Activated CD4-positive, alpha-beta T cell treated with anti-CD3 and anti-CD28 coated beads, Interleukin-10, Interleukin-2, amounts not matched to agents 100 ng/mL and 50 ng/mL, durations not matched to agents 16 hours and 8 hours (primary cell): ENCODE data around the gene FAM78A.
A peak's percentile ranks its signal among the peaks of the same experiment; 100 is the strongest.

Experiments
- DNase-seq: peaks from one replicate; pipeline ENCODE4 v3.0.0-alpha.2; 2020

The FAM78A gene, protein sequence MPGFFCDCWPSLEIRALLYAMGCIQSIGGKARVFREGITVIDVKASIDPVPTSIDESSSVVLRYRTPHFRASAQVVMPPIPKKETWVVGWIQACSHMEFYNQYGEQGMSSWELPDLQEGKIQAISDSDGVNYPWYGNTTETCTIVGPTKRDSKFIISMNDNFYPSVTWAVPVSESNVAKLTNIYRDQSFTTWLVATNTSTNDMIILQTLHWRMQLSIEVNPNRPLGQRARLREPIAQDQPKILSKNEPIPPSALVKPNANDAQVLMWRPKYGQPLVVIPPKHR

GRCh38 chr9:131276094-131276888, at the start of gene FAM78A:
FAM78A (minus strand) TSS chr9:131276510; CDS start chr9:131276179, 331 bp downstream.
- DNase-seq, result peak; percentile 69

DNA sequence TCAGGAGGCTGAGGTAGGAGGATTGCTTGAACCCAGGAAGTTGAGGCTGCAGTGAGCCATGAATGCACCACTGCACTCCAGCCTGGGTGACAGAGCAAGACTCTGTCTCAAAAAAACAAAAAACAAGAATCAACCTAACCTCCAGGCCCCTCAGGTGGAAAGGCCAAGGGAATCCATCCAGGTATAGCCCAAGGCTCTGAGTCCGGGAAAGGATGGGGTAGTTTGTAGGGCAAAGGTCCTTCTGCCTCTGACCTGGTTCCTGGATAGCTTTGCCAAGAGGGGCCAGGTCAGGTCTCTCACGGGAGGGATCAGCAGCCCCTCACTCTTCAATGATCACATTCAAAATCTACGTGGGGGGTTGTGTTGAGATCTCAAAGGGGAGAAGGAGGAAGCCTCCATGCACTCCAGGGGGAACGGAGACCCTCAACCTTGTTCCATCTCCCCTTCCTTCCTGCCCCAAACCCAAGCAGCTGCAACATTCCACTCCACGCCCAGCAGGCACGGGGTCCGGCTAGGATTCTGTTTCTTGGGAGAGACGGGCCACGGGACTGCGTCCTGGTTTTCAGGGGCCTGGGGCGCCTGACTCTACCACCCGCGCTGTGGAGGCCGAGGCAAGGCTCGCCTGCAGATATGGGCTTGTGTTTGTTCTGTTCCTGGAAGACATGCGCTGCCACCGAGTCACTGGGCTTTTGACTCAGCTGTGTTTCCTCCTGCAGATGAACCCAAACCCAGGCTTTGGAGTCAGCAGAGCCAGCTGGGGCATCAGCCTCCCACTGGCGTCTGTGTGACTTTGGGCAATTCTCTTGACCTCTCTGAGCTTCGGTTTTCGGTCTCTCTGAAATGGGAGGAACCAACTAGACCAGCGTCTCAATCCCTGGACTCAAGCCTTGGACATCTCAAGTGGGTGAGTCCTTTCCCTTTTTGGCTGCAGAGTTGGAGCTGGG, 48.7 kb upstream of the FAM78A start:
- no peak for DNase-seq

DNA sequence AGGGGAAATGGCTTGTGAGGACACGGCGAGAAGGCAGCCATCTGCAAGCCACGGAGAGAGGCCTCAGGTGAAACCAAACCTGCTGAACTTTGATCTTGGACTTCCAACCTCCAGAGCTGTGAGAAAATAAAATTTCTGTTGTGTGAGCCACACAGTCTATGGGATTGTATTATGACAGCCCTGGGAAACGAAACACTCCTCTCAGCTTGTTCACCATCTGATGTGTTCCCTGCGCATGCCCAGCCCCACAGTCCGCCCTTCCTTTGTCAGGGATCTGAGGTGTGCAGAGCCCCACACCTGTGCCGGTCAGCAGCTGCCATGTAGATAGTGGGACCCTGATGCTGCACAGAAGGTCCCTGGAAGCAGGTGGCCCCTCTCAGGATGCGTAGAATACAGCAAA, 47.3 kb upstream of the FAM78A start:
- no peak for DNase-seq

DNA sequence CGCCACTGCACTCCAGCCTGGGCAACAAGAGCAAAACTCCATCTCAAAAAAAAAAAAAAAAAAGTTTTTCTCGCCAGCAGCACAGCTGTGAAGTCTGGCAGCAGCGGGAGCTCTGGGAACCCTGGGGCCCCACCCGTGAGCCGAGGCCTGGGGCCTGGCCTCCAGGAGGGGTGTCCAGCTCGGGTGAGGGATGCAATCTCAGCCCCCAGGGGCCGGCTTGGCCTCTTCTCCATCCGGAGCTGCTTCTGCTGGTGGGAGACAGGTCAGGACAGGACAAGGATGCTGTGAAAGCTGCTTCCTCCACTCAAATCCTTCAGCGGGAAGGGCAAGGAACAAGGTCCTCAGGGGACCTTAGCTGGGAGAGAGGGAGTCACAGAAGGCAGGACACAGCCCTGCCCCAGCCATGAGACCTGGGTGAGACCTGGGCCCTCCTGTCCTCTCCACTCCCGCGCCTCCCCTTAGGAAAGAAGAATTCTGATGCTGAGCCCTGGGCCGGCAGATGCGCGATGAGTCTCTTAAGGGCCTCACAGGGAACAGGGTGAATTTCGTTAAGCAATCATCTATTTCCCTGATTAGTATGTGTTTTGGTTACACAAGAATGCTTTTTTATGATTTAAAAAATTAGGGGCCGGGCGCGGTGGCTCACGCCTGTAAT, 43.8 kb upstream of the FAM78A start:
- no peak for DNase-seq

- DNase-seq, result no peak
Observed at GRCh38 chr9:131319486-131319885, 43.2 kb upstream of the FAM78A start.

DNA sequence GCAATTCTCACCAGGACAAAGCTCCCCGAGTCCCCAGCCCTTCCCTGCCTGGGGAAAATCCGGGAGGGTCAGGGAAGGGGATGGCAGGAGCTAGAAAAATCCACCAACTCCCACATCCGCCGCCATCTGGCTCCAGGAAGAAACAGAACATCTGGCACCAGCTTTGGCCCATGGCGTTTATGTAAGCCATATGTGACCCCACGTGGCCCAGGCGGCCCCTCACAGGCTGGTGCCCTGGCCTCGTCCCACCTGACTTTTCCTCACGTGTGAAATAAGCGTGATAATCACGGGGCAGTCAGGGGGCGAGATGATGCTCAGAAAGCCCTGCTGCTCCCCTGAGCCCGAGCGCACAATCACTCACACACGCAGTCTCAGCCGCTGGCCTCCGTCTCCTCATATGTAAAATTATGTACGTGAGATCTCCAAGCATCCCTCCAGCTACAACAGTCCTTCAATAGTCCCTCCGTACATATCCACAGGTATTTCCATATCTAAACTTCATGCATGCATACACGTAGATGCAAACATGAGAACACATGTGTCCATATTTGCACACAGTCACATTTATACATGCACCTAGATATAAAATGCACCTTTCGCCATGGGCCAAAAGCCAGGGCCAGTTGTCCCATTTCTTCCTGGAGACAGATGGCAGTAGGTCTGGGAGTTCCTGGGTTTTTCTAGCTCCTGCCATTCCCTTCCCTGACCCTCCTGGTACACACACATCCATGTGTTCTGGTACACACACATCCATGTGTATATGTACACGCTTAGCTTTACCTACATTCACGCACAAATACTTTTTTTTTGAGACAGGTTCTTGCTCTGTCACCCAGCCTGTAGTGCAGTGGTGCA, 42.1 kb upstream of the FAM78A start:
- no peak for DNase-seq

DNA sequence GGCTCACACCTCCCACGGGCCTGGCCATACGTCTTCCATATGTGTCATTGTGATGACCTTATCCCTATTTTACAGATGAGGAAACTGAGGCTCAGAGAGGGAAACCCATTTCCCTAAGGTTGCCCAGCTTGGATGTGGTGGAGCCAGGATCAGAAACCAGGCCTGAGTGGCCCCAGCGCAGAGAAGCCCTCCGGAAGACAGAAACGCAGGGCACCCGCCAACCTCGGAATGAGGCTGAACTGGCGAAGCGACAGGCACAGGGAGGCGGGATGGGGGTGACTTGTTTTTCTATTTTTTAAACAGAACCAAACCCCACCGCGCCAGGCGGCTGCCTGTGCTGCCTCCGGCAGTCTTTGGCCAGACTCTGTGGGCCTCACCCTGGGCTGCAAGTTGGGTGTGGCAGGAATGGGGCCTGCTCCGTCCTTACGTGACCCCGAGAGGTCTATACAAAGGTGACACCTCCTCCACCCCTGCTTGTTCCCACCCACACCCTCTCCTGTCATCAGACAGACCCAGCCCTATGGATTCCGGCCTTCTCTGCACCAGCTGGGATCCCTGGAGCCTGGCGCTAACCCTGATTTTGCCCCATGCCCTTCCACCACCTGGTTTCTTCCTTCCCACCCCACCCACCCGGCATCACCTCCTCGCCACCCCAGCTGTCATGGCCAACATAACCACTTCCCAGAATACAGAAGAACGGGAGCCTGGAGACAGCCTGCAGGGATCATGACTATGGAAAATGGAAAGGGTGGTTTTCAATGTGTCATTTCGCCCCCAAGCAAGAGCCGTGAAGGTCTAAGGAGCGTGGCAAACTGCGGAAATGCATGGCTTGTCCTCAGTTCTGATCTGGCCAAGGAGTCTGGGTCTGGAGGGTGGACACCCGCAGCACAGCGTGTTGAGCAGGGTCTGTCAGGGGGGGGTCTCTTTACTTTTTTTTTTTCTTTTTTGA, 36.8 kb upstream of the FAM78A start:
- DNase-seq, result no peak

DNA sequence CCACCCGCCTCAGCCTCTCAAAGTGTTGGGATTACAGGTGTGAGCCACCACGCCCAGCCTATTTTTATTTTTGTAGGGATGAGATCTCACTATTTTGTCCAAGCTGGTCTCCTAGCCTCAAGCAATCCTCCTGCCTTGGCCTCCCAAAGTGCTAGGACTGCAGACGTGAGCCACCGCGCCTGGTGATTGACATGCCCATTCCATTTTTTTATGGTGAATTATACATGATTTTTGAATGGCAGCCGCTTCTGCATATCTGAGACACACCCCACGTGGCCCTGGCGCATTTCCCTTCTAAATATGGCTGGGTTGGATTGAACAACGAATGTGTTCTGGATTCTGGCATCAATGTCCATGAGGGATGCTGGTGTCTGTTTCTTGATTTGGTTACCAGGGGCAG, 35.9 kb upstream of the FAM78A start:
- DNase-seq, result no peak

GRCh38 chr9:131310833-131311554, 34.7 kb upstream of the FAM78A start:
- DNase-seq, result peak; percentile 68

GRCh38 chr9:131309530-131310276, 33.4 kb upstream of the FAM78A start:
- no peak for DNase-seq

DNA sequence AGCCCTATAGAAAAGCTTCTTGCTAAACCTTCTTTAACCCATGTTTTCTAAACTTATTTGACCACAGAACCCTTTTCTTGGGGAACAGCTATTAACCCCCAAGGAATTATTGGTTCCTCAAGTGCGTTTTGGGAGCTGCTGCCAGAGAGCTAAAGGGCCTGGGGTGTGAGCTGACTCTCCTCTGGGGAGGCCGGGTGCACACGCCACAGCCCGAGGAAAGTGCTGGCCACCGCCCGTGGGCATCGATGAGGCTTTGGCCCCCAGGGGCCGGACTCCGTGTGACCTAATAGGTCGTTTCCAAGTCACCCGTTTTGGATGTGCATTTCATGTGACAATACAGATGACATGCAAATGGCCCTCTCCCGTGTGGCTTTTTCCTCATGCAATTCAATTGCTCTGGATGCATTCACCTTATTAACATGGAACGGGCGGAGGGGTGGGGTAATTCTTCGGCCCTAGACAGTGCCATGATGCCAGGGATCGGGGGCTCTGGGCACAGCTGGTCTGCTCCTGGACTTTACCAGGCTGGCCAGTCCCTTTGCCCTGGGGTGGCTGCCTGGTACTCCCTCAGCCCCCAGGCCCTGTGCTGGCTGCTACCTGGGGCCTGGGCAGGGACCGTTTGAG, 32.7 kb upstream of the FAM78A start:
- no peak for DNase-seq

DNA sequence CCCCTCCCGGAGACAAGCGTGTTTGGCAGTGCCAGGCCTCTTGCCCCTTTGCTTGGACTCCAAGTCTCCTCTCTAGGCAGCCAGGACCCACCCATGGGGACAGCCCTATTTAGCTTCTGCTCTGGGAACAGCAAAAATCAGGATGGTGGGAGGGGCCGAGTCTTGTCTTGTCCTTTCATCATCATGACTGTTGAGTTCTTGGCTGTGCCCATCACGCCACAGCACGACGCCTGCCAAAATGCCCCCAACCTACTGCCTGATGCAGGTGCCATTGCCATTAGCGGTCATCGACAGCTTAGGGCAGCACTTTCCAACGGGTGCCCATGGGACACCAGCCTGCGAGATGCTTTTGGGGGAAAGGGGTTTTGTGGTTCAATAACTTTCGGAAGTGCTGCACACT, 32.1 kb upstream of the FAM78A start:
- no peak for DNase-seq

DNA sequence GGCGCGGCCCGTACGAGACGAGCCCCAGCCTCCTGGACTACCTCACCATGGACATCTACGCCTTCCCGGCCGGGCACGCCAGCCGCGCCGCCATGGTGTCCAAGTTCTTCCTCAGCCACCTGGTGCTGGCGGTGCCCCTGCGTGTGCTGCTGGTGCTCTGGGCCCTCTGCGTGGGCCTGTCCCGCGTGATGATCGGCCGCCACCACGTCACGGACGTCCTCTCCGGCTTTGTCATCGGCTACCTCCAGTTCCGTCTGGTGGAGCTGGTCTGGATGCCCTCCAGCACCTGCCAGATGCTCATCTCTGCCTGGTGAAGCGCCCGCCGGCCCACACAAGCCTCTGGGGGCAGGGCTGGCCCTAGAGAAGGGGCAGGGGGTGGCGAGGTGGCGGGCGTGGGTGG, 31.7 kb upstream of the FAM78A start:
- DNase-seq, result no peak

GRCh38 chr9:131306397-131307004, 30.2 kb upstream of the FAM78A start:
- DNase-seq, result no peak

GRCh38 chr9:131304676-131305355, 28.5 kb upstream of the FAM78A start:
- DNase-seq, result no peak

DNA sequence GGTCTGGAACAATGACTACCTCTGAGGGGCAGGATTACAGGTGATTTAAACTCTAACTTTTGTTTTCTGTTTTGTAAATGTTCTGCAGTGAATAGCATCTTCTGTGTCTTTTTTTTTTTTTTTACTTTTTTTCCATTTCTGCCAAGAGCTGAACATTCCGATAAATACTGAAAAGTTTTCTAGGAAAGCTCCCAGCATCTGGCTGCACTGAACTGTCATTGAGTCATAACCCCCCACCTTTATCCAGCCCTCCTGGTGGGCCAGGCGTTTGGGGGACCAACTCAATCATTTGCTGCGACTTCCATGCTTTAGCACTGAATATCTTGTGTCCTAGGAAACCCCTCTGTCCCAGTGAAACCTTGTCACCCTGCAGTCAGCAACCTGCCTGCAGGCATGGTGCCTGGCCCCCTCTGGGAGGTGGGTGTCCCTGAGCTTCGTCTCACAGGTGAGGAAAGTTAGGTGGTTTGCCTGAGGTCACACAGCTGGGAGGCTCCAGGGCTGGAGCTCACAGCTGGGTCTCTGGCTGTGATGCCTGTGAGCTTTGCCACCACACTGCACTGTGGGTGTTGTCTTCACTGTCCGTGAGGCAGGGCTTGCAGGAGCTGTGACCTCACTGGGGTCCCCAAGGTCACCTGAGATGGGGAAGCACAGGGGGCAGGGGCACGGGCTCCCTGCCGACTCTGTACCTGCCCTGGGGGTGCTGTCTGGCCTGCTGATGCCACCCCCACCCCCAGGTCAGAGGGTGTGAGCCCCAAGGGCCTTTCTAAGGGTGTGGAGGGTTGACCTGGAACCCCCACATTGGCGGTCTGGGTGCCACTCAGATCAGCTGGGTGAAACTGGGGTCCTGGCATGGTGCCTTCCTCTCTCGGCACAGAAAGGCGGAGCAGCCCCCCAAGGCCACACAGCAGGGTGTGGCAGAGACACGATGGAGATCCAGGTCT, 27.3 kb upstream of the FAM78A start:
- DNase-seq, result no peak
